Fibroblast of pulmonary artery (primary cell): ENCODE measurements around the gene R3HDML.
"Not testable (repeated sequence)": the region's sequence is repeated elsewhere in the genome, so short reads cannot be mapped to it uniquely, and the experiment has no call there.

Experiments used
- DNase-seq: peaks from one replicate; pipeline ENCODE4 v3.0.0-alpha.2; 2010; ENCODE audit warnings: low read depth
- H3K4me3 ChIP-seq: replicated peaks from 2 replicates; pipeline ENCODE4 v1.5.1; 2011; ENCODE audit warnings: low read depth, mild to moderate bottlenecking, control low read depth, low read length, moderate library complexity
- TF ChIP-seq, protein P1 (sequence below): IDR thresholded peaks from 2 replicates; pipeline ENCODE4 v1.5.1; 2011; ENCODE audit warnings: mild to moderate bottlenecking, control low read depth, low read length, inconsistent platforms; ENCODE audit errors: missing control alignments

The R3HDML gene

DNA sequence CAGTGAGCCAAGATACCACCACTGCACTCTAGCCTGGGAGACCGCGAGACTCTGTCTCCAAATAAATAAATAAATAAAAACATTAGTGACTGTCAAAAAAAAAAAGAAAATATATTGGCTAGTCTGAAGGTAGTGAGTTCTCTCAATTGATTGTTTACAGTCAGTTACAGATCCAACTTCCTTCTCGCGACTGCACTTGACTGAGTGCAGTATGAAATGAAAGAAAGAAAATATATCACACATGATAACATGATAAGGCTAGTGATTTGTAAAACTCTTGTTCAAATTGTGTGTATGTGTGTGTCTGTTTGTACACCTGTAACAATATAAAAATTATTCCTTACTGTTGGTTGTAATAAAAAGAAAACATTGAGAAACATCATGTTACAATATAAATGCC lies 7.9 kb downstream of the R3HDML start:
- TF ChIP-seq, protein P1, sequence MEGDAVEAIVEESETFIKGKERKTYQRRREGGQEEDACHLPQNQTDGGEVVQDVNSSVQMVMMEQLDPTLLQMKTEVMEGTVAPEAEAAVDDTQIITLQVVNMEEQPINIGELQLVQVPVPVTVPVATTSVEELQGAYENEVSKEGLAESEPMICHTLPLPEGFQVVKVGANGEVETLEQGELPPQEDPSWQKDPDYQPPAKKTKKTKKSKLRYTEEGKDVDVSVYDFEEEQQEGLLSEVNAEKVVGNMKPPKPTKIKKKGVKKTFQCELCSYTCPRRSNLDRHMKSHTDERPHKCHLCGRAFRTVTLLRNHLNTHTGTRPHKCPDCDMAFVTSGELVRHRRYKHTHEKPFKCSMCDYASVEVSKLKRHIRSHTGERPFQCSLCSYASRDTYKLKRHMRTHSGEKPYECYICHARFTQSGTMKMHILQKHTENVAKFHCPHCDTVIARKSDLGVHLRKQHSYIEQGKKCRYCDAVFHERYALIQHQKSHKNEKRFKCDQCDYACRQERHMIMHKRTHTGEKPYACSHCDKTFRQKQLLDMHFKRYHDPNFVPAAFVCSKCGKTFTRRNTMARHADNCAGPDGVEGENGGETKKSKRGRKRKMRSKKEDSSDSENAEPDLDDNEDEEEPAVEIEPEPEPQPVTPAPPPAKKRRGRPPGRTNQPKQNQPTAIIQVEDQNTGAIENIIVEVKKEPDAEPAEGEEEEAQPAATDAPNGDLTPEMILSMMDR = no peak
- H3K4me3 ChIP-seq = no peak overlapping the region
- no peak for DNase-seq

DNA sequence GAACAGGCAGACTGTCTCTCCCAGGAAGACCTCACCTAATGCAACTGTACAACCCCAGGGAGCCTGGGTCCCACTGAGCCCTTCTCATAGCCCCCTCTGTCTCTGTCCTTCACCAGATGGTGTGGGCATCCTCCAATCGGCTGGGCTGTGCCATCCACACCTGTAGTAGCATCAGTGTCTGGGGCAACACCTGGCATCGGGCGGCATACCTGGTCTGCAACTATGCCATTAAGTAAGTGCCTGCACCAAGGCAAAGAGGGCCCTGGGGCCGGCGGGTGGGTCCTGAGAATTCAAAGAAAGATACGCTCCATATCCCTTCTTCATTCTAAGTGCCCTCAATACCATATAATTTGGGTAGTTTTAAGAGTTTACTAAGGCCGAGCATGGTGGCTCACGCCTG lies 8.3 kb downstream of the R3HDML start:
- no peak overlapping the region for H3K4me3 ChIP-seq
- DNase-seq = no peak
- TF ChIP-seq, protein P1 = no peak

DNA sequence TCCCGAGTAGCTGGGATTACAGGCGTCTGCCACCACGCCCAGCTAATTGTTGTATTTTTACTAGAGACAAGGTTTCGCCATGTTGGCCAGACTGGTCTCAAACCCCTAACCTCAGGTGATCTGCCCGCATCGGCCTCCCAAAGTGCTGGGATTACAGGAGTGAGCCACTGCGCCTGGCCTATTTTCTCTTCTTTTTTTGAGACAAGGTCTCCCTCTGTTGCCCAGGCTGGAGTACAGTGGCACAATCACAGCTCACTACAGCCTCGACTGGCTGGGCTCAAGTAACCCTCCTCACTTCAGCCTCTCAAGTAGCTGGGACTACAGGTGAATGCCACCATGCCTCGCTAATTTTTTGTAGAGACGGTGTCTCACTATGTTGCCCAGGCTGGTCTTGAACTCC lies 9.1 kb downstream of the R3HDML start:
- not testable (repeated sequence) for DNase-seq, H3K4me3 ChIP-seq

DNA sequence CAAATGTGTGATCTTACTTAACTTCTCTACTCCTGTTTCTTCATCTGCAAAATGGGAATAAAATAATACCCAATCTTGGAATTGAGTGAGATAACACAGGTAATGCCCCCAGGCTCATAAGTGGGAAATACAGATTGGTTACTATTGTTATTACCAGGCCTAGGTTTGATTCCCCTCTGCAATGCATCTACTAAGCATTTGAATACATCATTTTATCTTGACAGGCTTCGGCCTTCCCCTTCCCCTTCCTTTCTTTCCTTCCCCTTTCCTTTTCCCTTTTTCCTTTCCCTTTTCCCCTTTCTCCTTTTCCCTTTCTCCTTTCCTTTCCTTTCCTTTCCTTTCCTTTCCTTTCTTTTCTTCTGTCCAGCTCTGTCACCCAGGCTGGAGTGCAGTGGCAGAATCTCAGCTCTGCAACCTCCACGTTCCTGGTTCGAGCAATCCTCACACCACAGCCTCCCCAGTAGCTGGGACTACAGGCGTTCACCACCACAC lies 11.4 kb downstream of the R3HDML start:
- no peak for DNase-seq
- H3K4me3 ChIP-seq = no peak overlapping the region
- TF ChIP-seq, protein P1 = no peak

DNA sequence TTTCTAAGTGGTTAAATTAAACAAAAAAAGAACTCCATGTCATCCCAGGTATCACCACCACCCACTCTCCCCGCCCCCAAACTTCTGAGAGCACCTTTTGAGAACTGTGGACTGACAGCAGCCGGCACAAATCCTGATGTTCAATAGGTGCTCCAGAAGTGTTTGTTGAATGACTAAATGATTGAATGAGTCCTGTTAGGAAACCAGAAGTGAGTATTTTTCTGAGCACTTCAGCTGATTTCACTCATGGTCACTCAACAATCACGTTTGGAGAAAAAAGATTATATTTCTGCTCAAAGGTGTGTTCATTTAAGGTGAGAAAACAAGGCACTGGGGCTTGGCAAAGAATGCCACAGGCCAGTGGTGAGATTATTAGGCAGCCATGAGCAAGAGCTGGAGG lies 12.5 kb downstream of the R3HDML start:
- no peak for DNase-seq
- TF ChIP-seq, protein P1 = no peak
- no peak overlapping the region for H3K4me3 ChIP-seq

DNA sequence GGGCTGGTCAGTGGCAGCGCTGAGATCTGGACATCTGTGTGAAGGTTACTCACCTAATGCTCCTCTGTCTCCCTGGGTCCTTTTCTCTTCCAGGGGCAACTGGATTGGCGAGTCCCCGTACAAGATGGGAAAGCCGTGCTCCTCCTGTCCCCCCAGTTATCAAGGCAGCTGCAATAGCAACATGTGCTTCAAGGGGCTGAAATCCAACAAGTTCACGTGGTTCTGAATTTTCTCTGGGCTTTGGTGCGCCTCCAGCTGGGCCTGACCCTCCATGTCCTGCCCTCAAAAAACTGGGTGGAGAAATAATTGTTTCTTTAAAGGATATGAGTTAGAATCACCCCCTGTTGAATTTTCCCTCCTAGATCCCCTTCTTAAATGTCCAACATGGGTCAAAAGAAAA lies 13.7 kb downstream of the R3HDML start:
- DNase-seq = no peak
- no peak overlapping the region for H3K4me3 ChIP-seq
- TF ChIP-seq, protein P1 = no peak

- no peak overlapping the region for H3K4me3 ChIP-seq
- TF ChIP-seq, protein P1 = no peak
- DNase-seq = no peak
Observed at GRCh38 chr20:44354979-44355497, 18.2 kb downstream of the R3HDML start.
